AG04450 (cell line): ENCODE results near the gene ATF2. TPM values are rescaled to one million over a fixed set of nuclear protein-coding genes. Genes with fewer than 3 reads are reported as not detected.
A peak's percentile ranks its signal among the peaks of the same experiment; 100 is the strongest.

ENCODE experiments used
- CTCF ChIA-PET: fragments of 300-600, 350-600 bp; formaldehyde crosslinking; extraction: SDS; loops from one replicate; lab custom pipeline; 2022; ENCODE audit warnings: antibody characterized with exemption, inconsistent platforms; lab: Charles Lee
- POLR2A ChIA-PET: fragments of 350-600 bp; formaldehyde crosslinking; extraction: SDS; loops from one replicate; lab custom pipeline; 2021; ENCODE audit warnings: antibody characterized with exemption, inconsistent platforms; lab: Yijun Ruan, JAX
- DNase-seq: peaks from one replicate; pipeline ENCODE4 v3.0.0-alpha.2; 2011; ENCODE audit warnings: low read depth, low spot score
- H3K27ac ChIP-seq: one replicate; pipeline ENCODE4 v1.5.1; 2012; ENCODE audit warnings: low read depth, low read length, control low read depth
- H3K27me3 ChIP-seq: one replicate; pipeline ENCODE4 v1.6.0; 2012; ENCODE audit warnings: low read length; ENCODE audit not compliant: control insufficient read depth, insufficient read depth
- H3K4me3 ChIP-seq: 2 replicates; pipeline ENCODE4 v1.5.1; 2011; ENCODE audit warnings: mild to moderate bottlenecking, low read depth, low read length, control low read depth
- H3K9me3 ChIP-seq: 2 replicates; pipeline ENCODE4 v1.5.1; 2012; ENCODE audit warnings: low read length; ENCODE audit not compliant: control insufficient read depth, insufficient read depth
- polyA plus RNA-seq: library from polyadenylated mRNA; depleted of rRNA; stranded (reverse); fragments of >200 nt; gene quantifications from 2 replicates; pipeline ENCODE4 v1.2.3, GENCODE V29; 2011
- TF ChIP-seq, protein P1 (sequence below): IDR thresholded peaks from 2 replicates; pipeline ENCODE4 v1.5.1; 2011; ENCODE audit warnings: low read depth, low read length, control low read depth, inconsistent platforms

Gene ATF2
- polyA plus RNA-seq, 1 experiment, result 70.1 TPM

GRCh38 chr2:175156534-175156933 lies 11.5 kb downstream of the ATF2 start:
- Histone ChIP-seq H3K27me3 (no peaks in the 10 kb centered on the region), H3K4me3 (no peak overlapping the region), H3K9me3 (no peaks in the 10 kb centered on the region), H3K27ac (no peak overlapping the region)
- TF ChIP-seq, protein P1, sequence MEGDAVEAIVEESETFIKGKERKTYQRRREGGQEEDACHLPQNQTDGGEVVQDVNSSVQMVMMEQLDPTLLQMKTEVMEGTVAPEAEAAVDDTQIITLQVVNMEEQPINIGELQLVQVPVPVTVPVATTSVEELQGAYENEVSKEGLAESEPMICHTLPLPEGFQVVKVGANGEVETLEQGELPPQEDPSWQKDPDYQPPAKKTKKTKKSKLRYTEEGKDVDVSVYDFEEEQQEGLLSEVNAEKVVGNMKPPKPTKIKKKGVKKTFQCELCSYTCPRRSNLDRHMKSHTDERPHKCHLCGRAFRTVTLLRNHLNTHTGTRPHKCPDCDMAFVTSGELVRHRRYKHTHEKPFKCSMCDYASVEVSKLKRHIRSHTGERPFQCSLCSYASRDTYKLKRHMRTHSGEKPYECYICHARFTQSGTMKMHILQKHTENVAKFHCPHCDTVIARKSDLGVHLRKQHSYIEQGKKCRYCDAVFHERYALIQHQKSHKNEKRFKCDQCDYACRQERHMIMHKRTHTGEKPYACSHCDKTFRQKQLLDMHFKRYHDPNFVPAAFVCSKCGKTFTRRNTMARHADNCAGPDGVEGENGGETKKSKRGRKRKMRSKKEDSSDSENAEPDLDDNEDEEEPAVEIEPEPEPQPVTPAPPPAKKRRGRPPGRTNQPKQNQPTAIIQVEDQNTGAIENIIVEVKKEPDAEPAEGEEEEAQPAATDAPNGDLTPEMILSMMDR, result no peak
- CTCF ChIA-PET, result interaction anchor here (0.6 kb wide), 2 partner anchors 52 to 77 kb away, joined by 4 to 5 read pairs; no protein-coding TSS in a partner anchor
- no peak for DNase-seq
- POLR2A ChIA-PET, result no interaction called here

- Histone ChIP-seq H3K27ac (peak overlapping the region; percentile 63), H3K27me3 (no peaks in the 10 kb centered on the region), H3K9me3 (no peaks in the 10 kb centered on the region), H3K4me3 (no peak overlapping the region)
- peak; percentile 71 for DNase-seq
- ChIA-PET POLR2A (interaction anchor here (0.8 to 1.3 kb wide), 2 partner anchors 14 to 89 kb away, joined by 3 read pairs; no protein-coding TSS in a partner anchor), CTCF (no interaction called here)
- TF ChIP-seq, protein P1, result no peak
These were observed 13.3 kb downstream of the ATF2 start for GRCh38 chr2:175154661-175155082.

- no peaks in the 10 kb centered on the region for H3K9me3 ChIP-seq
- H3K27me3 ChIP-seq, result no peaks in the 10 kb centered on the region
- no peak overlapping the region for H3K27ac ChIP-seq
- CTCF ChIA-PET, result no interaction called here
- no peak overlapping the region for H3K4me3 ChIP-seq
- no peak for DNase-seq
- TF ChIP-seq, protein P1, result no peak
- POLR2A ChIA-PET, result no interaction called here
These were observed 15.8 kb downstream of the ATF2 start for GRCh38 chr2:175152242-175152641.

- TF ChIP-seq, protein P1, result no peak
- Histone ChIP-seq H3K27me3 (no peaks in the 10 kb centered on the region), H3K9me3 (no peaks in the 10 kb centered on the region), H3K4me3 (no peak overlapping the region), H3K27ac (no peak overlapping the region)
- CTCF ChIA-PET, result interaction anchor here (1.3 kb wide), 1 partner anchor 40 kb away, joined by 4 read pairs; no protein-coding TSS in a partner anchor
- POLR2A ChIA-PET, result no interaction called here
- no peak for DNase-seq
These were observed 16.2 kb downstream of the ATF2 start for GRCh38 chr2:175151791-175152190.

- DNase-seq, result no peak
- CTCF ChIA-PET, result no interaction called here
- no peaks in the 10 kb centered on the region for H3K27me3 ChIP-seq
- H3K27ac ChIP-seq, result no peak overlapping the region
- no peak overlapping the region for H3K4me3 ChIP-seq
- H3K9me3 ChIP-seq, result no peaks in the 10 kb centered on the region
- POLR2A ChIA-PET, result no interaction called here
- TF ChIP-seq, protein P1, result no peak
These were observed 20.8 kb downstream of the ATF2 start for GRCh38 chr2:175147186-175147585.
